Measurements from ENCODE around the gene ATP11B.

Gene ATP11B

DNA sequence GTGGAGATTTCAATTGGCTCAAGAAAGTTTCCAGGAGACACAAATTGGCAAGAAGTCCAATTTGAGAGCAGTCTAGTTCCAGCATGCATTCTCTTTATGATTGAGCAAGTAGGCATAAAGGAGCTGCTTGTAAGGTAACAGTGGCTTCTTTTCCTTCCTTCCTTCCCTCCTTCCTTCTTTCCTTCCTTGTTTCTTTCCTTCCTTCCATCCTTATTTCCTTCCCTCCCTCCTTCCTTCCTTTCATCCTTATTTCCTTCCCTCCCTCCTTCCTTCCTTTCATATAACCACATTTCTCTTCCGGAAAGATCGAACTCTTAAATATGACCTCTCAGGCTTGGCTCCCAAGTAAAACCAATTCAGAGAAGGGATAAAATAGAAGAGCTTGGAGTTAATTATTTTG, 29.4 kb upstream of the ATP11B start:
- TF ChIP-seq, protein P1, sequence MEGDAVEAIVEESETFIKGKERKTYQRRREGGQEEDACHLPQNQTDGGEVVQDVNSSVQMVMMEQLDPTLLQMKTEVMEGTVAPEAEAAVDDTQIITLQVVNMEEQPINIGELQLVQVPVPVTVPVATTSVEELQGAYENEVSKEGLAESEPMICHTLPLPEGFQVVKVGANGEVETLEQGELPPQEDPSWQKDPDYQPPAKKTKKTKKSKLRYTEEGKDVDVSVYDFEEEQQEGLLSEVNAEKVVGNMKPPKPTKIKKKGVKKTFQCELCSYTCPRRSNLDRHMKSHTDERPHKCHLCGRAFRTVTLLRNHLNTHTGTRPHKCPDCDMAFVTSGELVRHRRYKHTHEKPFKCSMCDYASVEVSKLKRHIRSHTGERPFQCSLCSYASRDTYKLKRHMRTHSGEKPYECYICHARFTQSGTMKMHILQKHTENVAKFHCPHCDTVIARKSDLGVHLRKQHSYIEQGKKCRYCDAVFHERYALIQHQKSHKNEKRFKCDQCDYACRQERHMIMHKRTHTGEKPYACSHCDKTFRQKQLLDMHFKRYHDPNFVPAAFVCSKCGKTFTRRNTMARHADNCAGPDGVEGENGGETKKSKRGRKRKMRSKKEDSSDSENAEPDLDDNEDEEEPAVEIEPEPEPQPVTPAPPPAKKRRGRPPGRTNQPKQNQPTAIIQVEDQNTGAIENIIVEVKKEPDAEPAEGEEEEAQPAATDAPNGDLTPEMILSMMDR (IDR thresholded peaks at IDR 0.05; ENCODE audit: low read depth, low read length) = no peak
- H3K27me3 ChIP-seq (ENCODE audit: insufficient read depth, low read depth, severe bottlenecking) = no peaks in the 10 kb centered on the region
- no peaks in the 10 kb centered on the region for H3K9me3 ChIP-seq (ENCODE audit: severe bottlenecking)
- no peaks in the 10 kb centered on the region for H3K36me3 ChIP-seq
- H3K4me3 ChIP-seq (ENCODE audit: low read depth, low read length) = no peak overlapping the region
- no peak for DNase-seq
- no peak overlapping the region for H3K27ac ChIP-seq

DNA sequence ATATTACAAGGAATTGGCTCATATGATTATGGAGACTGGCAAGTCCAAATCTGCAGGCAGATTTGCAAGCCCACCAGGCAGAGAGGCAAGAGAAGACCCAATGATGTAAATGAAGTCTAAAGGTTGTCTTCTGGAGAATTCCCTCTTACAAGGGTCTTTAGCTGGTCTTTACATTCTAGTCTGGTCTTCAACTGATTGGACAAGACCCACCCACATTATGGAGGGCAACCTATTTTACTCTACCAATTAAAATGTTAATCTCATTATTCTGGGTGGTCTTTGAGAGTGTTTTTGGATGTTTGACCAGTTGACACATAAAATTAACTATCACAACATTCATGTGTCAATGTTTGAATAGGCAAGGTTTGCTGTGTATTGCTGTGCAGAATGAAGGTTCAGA, 28.0 kb upstream of the ATP11B start:
- TF ChIP-seq, protein P1 (IDR thresholded peaks at IDR 0.05; ENCODE audit: low read depth, low read length) = no peak
- Histone ChIP-seq H3K27me3 (ENCODE audit: insufficient read depth, low read depth, severe bottlenecking) (no peaks in the 10 kb centered on the region), H3K27ac (no peak overlapping the region), H3K36me3 (no peaks in the 10 kb centered on the region), H3K9me3 (ENCODE audit: severe bottlenecking) (no peaks in the 10 kb centered on the region), H3K4me3 (ENCODE audit: low read depth, low read length) (no peak overlapping the region)
- DNase-seq = no peak

- no peak for DNase-seq
- no peaks in the 10 kb centered on the region for H3K27me3 ChIP-seq (ENCODE audit: insufficient read depth, low read depth, severe bottlenecking)
- H3K27ac ChIP-seq = no peak overlapping the region
- H3K4me3 ChIP-seq (ENCODE audit: low read depth, low read length) = no peak overlapping the region
- TF ChIP-seq, protein P1 (IDR thresholded peaks at IDR 0.05; ENCODE audit: low read depth, low read length) = no peak
- no peaks in the 10 kb centered on the region for H3K9me3 ChIP-seq (ENCODE audit: severe bottlenecking)
- no peaks in the 10 kb centered on the region for H3K36me3 ChIP-seq
These were observed 27.2 kb upstream of the ATP11B start for GRCh38 chr3:182766099-182766498.

DNA sequence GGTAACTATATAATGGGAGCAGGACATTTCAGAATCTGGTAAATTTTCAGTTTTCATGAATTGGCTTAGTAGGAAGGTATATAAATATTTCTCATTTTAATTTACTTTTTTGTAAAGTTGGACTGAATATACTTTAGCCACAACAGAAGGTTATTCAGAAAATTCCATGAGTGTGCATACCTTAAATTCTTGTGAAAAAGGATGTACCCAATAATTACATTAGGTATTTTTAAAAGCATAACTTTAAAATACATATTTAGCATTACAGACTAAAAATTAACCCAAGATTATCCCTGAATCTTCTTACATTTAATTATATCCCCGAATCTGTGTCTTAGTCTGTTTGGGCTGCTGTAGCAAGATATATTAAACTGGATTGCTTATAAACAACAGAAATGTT, 24.9 kb upstream of the ATP11B start:
- TF ChIP-seq, protein P1 (IDR thresholded peaks at IDR 0.05; ENCODE audit: low read depth, low read length) = no peak
- H3K9me3 ChIP-seq (ENCODE audit: severe bottlenecking) = no peaks in the 10 kb centered on the region
- no peak overlapping the region for H3K4me3 ChIP-seq (ENCODE audit: low read depth, low read length)
- H3K36me3 ChIP-seq = no peaks in the 10 kb centered on the region
- no peaks in the 10 kb centered on the region for H3K27me3 ChIP-seq (ENCODE audit: insufficient read depth, low read depth, severe bottlenecking)
- DNase-seq = no peak
- H3K27ac ChIP-seq = no peak overlapping the region

DNA sequence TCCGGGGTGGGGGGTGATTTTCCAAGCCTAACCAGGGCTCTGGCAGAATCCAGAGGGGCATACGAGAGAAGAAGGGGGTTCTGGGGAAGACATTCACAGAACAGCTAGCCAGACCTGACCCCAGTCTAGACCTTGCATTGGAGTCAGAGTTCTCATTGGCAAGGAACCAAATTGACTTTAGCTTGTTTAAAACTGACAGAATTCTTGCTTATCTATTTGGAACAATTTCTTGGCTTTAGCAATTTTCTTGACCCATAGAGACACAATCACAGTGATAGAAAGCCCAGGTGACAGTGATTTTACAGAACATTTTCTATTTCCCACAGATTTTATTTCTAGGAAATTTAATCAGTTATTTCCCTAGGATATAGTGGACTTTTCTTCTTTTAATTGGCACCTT, 23.6 kb upstream of the ATP11B start:
- TF ChIP-seq, protein P1 (IDR thresholded peaks at IDR 0.05; ENCODE audit: low read depth, low read length) = no peak
- no peaks in the 10 kb centered on the region for H3K36me3 ChIP-seq
- no peaks in the 10 kb centered on the region for H3K27me3 ChIP-seq (ENCODE audit: insufficient read depth, low read depth, severe bottlenecking)
- no peak overlapping the region for H3K27ac ChIP-seq
- no peak overlapping the region for H3K4me3 ChIP-seq (ENCODE audit: low read depth, low read length)
- no peak for DNase-seq
- H3K9me3 ChIP-seq (ENCODE audit: severe bottlenecking) = no peaks in the 10 kb centered on the region

GRCh38 chr3:182782149-182782548, 11.2 kb upstream of the ATP11B start:
- Histone ChIP-seq H3K36me3 (no peaks in the 10 kb centered on the region), H3K4me3 (ENCODE audit: low read depth, low read length) (no peak overlapping the region), H3K27ac (no peak overlapping the region), H3K9me3 (ENCODE audit: severe bottlenecking) (no peaks in the 10 kb centered on the region), H3K27me3 (ENCODE audit: insufficient read depth, low read depth, severe bottlenecking) (no peaks in the 10 kb centered on the region)
- no peak for DNase-seq
- TF ChIP-seq, protein P1 (IDR thresholded peaks at IDR 0.05; ENCODE audit: low read depth, low read length) = no peak

All from WERI-Rb-1 (cell line).